ENCODE measurements around the gene OTULINL. TPM values are rescaled to one million over a fixed set of nuclear protein-coding genes. Genes with fewer than 3 reads are reported as not detected.

The OTULINL gene
- total RNA-seq, 1 experiment from 2014 or later = 21.5 TPM

- Histone ChIP-seq H3K4me3 (no peak overlapping the region), H3K27me3 (no peaks in the 10 kb centered on the region), H3K27ac (no peak overlapping the region), H3K9me3 (replicated peaks) (no peaks in the 10 kb centered on the region), H3K36me3 (no peaks in the 10 kb centered on the region; the same call in 1 of the 2 replicates), H3K4me1 (no peaks in the 10 kb centered on the region)
- no peak for DNase-seq
Observed at GRCh38 chr5:14600846-14601245, 19.3 kb downstream of the OTULINL start.

DNA sequence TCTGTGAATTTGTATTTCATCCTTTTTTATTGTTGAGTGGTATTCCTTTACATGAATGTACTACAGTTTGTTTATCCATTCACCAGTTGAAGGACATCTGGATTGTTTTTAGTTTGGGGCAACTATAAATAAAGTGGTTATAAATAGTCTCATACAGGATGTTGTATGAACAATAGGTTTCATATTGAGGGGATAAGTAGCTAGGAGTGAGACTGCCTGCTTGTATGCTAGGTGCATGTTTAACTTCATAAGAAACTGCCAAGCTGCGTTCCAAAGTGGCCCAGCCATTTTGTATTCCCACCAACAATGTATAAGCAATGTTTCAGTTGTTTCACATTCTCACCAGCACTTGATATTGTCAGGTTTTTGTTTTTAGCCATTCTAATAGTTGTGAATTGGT, 21.5 kb downstream of the OTULINL start:
- Histone ChIP-seq H3K9me3 (replicated peaks) (no peaks in the 10 kb centered on the region), H3K27me3 (no peaks in the 10 kb centered on the region), H3K4me3 (no peak overlapping the region), H3K36me3 (no peaks in the 10 kb centered on the region; the same call in 1 of the 2 replicates), H3K27ac (no peak overlapping the region), H3K4me1 (no peaks in the 10 kb centered on the region)
- no peak for DNase-seq

DNA sequence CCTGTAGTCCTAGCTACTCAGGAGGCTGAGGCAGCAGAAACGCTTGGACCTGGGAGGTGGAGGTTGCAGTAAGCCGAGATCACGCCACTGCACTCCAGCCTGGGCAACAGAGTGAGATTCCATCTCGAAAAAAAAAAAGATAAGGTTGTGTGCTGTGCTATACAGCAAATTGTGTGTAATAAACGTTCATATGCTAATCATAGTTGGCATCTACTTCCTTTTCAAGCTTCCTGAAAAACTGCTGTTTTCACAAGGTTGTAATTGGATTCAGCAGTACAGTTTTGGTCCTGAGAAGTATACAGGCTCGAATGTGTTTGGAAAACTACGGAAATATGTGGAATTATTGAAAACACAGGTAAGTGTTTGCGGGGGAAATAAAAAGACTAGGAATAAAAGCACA, 25.5 kb downstream of the OTULINL start:
- Histone ChIP-seq H3K36me3 (peaks cover 4% of the 10 kb centered on the region; the same call in 1 of the 2 replicates), H3K4me1 (no peaks in the 10 kb centered on the region), H3K27ac (no peak overlapping the region), H3K27me3 (no peaks in the 10 kb centered on the region), H3K9me3 (replicated peaks) (no peaks in the 10 kb centered on the region), H3K4me3 (no peak overlapping the region)
- no peak for DNase-seq

DNA sequence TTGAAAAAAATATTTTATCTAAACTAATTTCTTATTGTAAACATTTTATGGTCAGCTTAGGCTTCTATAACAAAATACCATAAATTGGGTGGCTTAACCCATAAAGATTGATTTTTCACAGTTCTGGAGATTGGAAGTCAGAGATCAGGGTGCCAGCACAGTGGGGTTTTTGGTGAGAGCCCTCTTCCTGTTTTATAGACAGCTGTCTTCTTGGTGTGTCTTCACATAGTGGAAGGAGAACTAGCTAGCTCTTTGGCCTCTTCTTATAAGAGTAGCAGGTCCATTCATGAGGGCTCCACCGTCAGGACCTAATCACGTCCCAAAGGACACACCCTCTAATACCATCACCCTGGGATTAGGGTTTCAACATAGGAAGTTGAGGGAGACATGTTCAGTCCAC, 26.6 kb downstream of the OTULINL start:
- no peaks in the 10 kb centered on the region for H3K9me3 ChIP-seq (replicated peaks)
- no peaks in the 10 kb centered on the region for H3K27me3 ChIP-seq
- H3K36me3 ChIP-seq = peaks cover 4% of the 10 kb centered on the region; the same call in 1 of the 2 replicates
- DNase-seq = no peak
- no peak overlapping the region for H3K27ac ChIP-seq
- no peak overlapping the region for H3K4me3 ChIP-seq
- H3K4me1 ChIP-seq = no peaks in the 10 kb centered on the region

DNA sequence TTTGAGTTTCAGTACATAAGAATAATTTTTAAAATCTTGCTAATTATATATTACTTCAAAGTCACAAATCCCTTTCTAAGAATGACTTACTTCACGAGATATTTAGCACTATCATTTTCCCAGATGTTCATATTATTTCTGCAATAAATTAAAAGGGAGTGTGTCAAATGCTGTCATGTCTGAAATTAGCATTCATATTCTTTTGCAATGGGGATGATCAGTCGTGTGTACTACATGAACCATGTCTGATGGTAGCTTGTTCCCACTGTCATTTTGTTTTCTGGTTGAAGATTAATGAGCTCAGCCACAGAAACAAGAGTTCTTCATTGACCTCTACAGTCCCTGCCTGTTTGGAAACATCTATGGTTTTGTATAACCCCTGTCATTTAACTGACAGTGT, 30.1 kb downstream of the OTULINL start:
- peaks cover 4% of the 10 kb centered on the region for H3K36me3 ChIP-seq
- no peak overlapping the region for H3K27ac ChIP-seq
- peaks cover 14% of the 10 kb centered on the region for H3K4me1 ChIP-seq
- H3K9me3 ChIP-seq (replicated peaks) = no peaks in the 10 kb centered on the region
- no peak for DNase-seq
- H3K27me3 ChIP-seq = no peaks in the 10 kb centered on the region
- no peak overlapping the region for H3K4me3 ChIP-seq

DNA sequence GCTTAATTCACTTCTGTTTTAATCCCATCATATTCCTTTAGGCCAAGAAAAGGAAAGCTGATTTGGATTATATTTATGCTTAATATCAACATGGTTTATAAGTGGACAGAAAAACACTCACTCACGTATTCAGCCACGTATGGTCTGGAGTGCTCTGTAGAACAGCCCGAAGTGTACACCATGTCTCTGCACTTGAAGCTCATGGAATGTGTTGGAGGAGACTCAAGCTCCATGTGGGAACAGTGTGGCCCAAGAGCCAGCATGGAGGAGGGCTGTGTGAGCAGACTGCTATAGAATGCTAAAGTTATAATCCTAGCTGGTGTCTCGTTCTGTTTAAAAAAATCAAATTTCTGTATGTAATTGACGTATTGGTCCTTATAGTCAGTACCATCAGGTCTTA, 32.9 kb downstream of the OTULINL start:
- peaks cover 32% of the 10 kb centered on the region for H3K4me1 ChIP-seq
- H3K36me3 ChIP-seq = peaks cover 4% of the 10 kb centered on the region
- H3K27me3 ChIP-seq = no peaks in the 10 kb centered on the region
- H3K27ac ChIP-seq = no peak overlapping the region
- no peak overlapping the region for H3K4me3 ChIP-seq
- no peaks in the 10 kb centered on the region for H3K9me3 ChIP-seq (replicated peaks)
- no peak for DNase-seq

DNA sequence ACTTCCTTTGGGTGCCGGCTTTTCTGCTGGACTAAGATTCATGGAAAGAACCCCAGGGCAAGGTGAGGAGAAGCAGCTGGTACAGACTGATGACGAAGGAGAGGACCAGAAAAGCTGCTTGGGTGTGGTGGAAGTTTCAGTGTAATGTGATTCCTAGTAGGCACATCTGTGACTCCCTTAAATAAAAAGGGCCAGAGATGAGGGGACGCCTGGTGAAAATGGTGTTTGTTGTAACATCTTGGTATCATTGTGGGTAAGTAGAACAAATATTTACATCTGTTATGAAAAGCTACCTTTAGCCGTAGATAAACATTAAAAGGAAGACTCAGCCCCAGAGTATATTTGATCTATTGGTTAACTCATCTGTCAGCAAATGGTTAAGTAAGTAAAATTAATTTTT, 33.8 kb downstream of the OTULINL start:
- no peak overlapping the region for H3K4me3 ChIP-seq
- no peak overlapping the region for H3K27ac ChIP-seq
- H3K36me3 ChIP-seq = peaks cover 3% of the 10 kb centered on the region
- peak in 1 of 2 experiments; percentile 18 for DNase-seq
- no peaks in the 10 kb centered on the region for H3K27me3 ChIP-seq
- peaks cover 32% of the 10 kb centered on the region for H3K4me1 ChIP-seq
- H3K9me3 ChIP-seq (replicated peaks) = no peaks in the 10 kb centered on the region

GRCh38 chr5:14617441-14617840, 35.8 kb downstream of the OTULINL start:
- H3K4me3 ChIP-seq = no peak overlapping the region
- H3K27ac ChIP-seq = peak overlapping the region; percentile 90
- H3K4me1 ChIP-seq = peaks cover 32% of the 10 kb centered on the region
- H3K27me3 ChIP-seq = no peaks in the 10 kb centered on the region
- H3K36me3 ChIP-seq = no peaks in the 10 kb centered on the region; the same call in none of the 2 replicates
- H3K9me3 ChIP-seq (replicated peaks) = no peaks in the 10 kb centered on the region
- DNase-seq = peak; percentile 89 to 95

- DNase-seq = no peak
- H3K9me3 ChIP-seq (replicated peaks) = no peaks in the 10 kb centered on the region
- no peak overlapping the region for H3K27ac ChIP-seq
- H3K27me3 ChIP-seq = no peaks in the 10 kb centered on the region
- H3K4me1 ChIP-seq = no peaks in the 10 kb centered on the region
- H3K4me3 ChIP-seq = no peak overlapping the region
- no peaks in the 10 kb centered on the region for H3K36me3 ChIP-seq
Observed at GRCh38 chr5:14627270-14627669, 45.7 kb downstream of the OTULINL start.

- Histone ChIP-seq H3K27ac (no peak overlapping the region), H3K4me1 (no peaks in the 10 kb centered on the region), H3K27me3 (no peaks in the 10 kb centered on the region), H3K4me3 (no peak overlapping the region), H3K36me3 (no peaks in the 10 kb centered on the region), H3K9me3 (replicated peaks) (no peaks in the 10 kb centered on the region)
- peak; percentile 47 to 74 for DNase-seq
Observed at GRCh38 chr5:14628346-14628745, 46.8 kb downstream of the OTULINL start.

DNA sequence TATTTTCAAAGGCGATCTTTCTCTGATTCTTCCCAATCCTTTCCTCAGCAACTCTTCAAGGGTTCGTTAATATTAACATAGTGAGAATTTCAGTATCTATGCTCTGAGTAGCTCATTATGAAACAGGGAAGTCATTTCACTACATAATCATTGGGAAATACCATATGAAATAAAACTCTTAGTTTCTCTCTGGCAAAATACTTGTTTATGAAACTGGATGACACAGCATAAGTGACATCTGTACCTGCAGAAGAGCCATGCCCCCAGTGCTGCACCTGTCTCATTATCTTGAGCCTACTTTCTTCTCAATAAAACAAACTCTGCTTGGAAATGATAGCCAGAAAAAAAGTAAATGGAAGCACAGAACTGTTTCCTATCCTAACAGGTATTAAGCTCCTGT, 49.1 kb downstream of the OTULINL start:
- DNase-seq = no peak
- H3K4me1 ChIP-seq = no peaks in the 10 kb centered on the region
- no peaks in the 10 kb centered on the region for H3K9me3 ChIP-seq (replicated peaks)
- H3K27me3 ChIP-seq = no peaks in the 10 kb centered on the region
- no peak overlapping the region for H3K4me3 ChIP-seq
- no peaks in the 10 kb centered on the region for H3K36me3 ChIP-seq
- H3K27ac ChIP-seq = no peak overlapping the region

- H3K4me3 ChIP-seq = no peak overlapping the region
- H3K36me3 ChIP-seq = no peaks in the 10 kb centered on the region
- no peaks in the 10 kb centered on the region for H3K9me3 ChIP-seq (replicated peaks)
- no peak for DNase-seq
- H3K27ac ChIP-seq = no peak overlapping the region
- H3K27me3 ChIP-seq = no peaks in the 10 kb centered on the region
- no peaks in the 10 kb centered on the region for H3K4me1 ChIP-seq
Observed at GRCh38 chr5:14635656-14636055, 54.1 kb downstream of the OTULINL start.

- no peaks in the 10 kb centered on the region for H3K4me1 ChIP-seq
- no peak overlapping the region for H3K27ac ChIP-seq
- no peak for DNase-seq
- no peaks in the 10 kb centered on the region for H3K9me3 ChIP-seq (replicated peaks)
- no peaks in the 10 kb centered on the region for H3K27me3 ChIP-seq
- no peak overlapping the region for H3K4me3 ChIP-seq
- no peaks in the 10 kb centered on the region for H3K36me3 ChIP-seq
Observed at GRCh38 chr5:14640765-14641164, 59.2 kb downstream of the OTULINL start.

DNA sequence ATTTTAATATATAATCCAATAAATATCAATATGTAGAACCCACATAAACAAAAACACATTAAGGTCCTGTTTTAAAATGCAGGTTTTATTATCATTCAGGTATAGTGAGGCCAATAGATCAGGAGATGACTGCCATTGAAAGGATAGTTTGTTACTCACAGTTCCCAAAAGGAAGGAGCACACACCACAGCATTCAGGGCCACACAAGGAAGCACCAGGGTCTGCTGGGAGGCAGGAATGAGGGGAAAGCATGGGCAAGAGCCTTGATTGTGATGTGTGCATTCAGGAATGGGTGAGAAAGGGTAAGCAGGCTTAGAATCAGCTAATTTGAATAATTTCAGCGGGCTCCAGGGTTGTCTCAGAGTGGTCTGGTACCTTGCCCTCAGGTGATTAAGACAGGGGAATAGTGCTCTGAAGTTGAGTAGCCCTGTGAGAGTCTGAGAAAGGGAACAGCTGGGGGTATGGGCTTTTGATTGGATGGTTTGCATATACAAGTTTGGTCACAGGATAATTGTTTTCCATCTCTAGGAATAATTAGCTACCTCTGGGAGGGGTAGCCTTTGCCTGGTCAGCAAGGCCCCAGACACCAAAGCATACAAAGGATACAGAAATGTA, 63.1 kb downstream of the OTULINL start:
- peak; percentile 2 to 16 for DNase-seq
- Histone ChIP-seq H3K4me1 (no peaks in the 10 kb centered on the region), H3K36me3 (no peaks in the 10 kb centered on the region), H3K9me3 (replicated peaks) (no peaks in the 10 kb centered on the region), H3K27me3 (no peaks in the 10 kb centered on the region), H3K27ac (no peak overlapping the region), H3K4me3 (no peak overlapping the region)

- Histone ChIP-seq H3K27ac (no peak overlapping the region), H3K36me3 (no peaks in the 10 kb centered on the region), H3K9me3 (replicated peaks) (no peaks in the 10 kb centered on the region), H3K27me3 (no peaks in the 10 kb centered on the region), H3K4me1 (no peaks in the 10 kb centered on the region), H3K4me3 (no peak overlapping the region)
- no peak for DNase-seq
Observed at GRCh38 chr5:14650052-14650451, 68.5 kb downstream of the OTULINL start.

- Histone ChIP-seq H3K27ac (no peak overlapping the region), H3K27me3 (no peaks in the 10 kb centered on the region), H3K36me3 (no peaks in the 10 kb centered on the region), H3K4me1 (no peaks in the 10 kb centered on the region), H3K9me3 (replicated peaks) (no peaks in the 10 kb centered on the region), H3K4me3 (no peak overlapping the region)
- DNase-seq = peak in 1 of 2 experiments; percentile 14
Observed at GRCh38 chr5:14655146-14655741, 73.7 kb downstream of the OTULINL start.

Data from SJCRH30 (cell line).